Stimulated activated naive CD8-positive, alpha-beta T cell treated with anti-CD3 and anti-CD28 coated beads, Interleukin-15, Interleukin-2, amounts not matched to agents 100 U/mL and 50 U/mL, for 24 hours (primary cell): ENCODE data around the gene MYO1E.
"Not testable (repeated sequence)": the region's sequence is repeated elsewhere in the genome, so short reads cannot be mapped to it uniquely, and the experiment has no call there.

Source experiments
- ATAC-seq: fragments of 150-1000 bp; cut with Tn5 transposase; one replicate; pipeline ENCODE4 v1.10.0; 2021
- DNase-seq: peaks from one replicate; pipeline ENCODE4 v3.0.0; 2021

Gene MYO1E

DNA sequence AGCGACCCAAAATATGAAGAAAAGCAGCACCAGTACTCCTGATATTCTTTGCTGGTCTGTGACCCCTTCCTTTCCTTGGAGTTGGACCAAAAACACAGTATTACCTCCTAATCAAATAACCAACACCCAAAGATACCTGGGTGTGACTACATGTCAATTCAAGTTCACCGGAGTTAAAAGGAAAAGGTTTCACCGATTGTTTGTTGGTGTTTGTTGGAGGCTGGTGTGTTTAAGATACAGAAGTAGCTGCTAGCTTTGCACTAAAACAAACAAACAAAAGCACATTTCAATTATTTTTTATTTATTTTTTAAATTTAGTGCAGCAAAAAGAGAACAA is 81.5 kb downstream of the MYO1E start:
- no peak for ATAC-seq
- DNase-seq = no peak

DNA sequence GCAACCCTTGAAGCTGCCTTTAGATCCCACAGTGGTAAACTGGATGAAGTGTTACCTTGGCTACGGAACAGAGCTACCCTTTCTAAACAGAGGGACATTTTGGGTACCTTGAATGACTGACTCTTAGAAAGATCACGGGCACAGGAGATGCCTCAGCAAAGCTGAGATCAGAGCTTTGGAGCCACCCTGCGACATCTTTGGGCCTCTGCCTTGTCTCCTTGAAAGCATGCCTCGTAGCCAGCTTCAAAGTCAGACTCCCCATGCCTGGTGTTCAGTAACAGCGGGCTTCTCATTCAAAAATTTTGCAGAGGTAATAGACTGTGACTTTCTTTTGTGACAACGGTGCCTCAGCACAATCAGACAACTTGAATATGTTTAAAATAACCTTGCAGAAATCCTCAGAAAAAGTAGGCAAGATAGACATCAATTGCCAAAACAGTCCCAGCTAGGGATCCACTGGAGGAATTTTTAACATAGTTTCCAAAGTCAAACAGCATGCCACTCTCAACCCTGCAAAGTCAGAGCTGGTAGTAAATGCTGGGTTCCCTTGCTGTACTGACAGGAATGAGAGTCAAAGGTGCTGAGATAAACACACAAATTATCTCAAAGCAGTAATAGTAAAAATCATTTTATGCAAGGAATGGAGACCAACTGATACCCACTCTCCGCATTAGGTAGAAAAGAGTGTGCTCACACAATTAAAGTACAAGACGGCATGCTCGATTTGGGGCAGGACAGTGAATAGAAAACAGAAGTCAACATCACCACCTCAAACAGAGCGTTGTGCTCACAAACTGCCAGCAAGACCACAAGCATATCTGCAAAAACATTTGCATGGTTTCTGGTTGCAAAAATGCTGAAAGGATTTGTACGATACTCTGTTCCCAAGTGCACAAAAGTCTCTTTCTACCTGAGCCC is 82.1 kb downstream of the MYO1E start:
- DNase-seq (no peak), ATAC-seq (no peak)

DNA sequence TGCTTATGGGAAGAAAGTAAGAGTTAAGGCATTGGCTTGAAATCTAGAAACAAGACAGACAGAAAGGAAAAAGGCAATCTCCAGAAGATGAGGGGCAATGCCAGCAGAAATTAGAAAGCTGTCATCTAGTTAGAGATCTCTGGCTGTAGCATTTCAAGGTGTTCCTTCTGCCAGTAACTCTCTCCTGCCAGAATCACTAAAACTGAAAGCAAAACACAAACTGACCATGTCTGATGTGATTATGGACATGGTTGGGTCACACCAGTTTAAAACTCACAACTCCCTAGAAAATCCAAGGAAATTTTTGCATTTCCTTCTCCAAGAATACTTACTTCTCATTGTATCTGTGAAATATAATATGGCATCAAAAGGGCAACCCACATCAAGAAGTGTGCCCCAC is 83.1 kb downstream of the MYO1E start:
- DNase-seq (no peak), ATAC-seq (no peak)

DNA sequence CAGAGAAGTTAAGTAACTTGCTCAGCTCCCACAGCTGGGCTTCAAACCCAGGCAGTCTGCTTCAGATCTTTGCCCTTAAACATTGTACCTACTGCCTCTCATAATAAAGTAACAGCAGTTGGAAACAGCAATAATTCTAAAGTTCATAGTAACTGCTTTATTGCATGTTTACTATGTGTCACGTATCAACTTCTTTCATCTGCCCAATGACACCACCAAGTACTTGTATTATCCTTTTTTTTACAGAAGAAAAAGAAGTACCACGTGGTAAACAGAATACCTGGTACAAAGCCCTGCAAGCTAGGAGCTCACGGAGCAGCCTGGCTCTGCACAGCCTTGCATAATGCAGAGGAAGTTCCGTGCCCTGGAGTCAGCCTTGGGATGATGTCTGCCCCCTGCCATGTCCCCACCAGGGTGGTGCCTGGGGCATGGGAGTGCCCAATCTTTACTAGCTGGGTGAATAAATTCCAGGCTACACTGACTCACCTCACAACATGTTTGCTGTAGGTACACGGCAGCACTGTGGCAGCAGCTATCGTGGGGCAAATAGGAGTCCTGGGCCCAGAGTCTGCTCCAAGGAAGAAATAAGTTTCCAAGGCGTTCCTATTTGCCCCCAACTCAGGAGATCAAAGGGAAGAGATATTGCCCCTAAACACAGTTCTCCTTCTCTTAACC is 88.8 kb downstream of the MYO1E start:
- no peak for DNase-seq
- ATAC-seq = no peak

DNA sequence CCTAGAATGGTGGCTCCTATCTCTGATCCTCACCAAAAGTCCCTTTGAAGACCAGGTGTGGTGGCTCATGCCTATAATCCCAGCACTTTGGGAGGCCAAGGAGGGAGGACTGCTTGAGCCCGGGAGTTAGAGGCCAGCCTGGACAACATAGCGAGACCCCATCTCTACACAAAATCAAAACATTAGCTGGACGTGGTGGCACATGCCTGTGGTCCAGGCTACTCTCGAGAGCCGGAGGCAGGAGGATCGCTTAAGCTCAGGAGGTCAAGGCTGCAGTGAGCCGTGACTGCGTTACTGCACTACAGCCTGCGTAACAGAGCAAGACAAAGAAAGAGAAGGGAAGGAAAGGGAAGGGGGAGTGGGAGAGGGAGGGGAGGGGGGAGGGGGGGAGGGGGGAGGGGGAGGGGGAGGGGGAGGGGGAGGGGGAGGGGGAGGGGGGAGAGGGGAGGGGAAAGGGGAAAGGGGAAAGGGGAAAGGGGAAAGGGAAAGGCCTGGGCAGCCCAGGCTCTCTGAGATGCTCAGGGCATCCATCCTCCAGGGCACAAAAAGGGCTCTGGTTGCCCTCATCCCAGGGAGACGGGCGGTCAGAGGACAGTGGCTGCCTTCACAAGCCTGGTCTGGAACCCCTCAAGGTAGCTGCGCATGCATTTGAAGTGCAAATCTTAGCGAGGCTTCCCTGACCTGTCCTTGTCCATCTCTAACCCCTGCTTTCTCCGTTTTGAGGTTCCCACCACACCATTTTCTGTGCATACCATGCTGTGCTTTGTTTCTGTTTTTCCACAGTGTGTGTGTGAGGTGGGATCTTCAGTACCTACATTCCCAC is 89.9 kb downstream of the MYO1E start:
- ATAC-seq (no peak), DNase-seq (no peak)

DNA sequence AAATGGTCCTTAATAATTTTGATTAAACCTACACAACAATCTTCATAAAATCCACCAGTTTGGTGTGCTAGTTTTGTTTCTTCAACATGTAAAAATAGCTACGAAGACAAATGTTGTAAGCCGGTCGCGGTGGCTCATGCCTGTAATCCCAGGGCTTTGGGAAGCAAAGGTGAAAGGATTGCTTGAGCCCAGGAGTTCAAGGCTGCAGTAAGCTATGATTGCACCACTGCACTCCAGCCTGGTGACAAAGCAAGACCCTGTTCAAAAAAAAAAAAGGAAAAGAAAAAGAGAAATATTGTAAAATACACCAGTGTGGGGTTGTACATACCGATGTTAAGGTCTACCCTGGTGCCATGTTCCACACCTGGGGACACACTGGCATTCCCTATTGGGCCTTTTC is 91.0 kb downstream of the MYO1E start:
- DNase-seq (no peak), ATAC-seq (no peak)

DNA sequence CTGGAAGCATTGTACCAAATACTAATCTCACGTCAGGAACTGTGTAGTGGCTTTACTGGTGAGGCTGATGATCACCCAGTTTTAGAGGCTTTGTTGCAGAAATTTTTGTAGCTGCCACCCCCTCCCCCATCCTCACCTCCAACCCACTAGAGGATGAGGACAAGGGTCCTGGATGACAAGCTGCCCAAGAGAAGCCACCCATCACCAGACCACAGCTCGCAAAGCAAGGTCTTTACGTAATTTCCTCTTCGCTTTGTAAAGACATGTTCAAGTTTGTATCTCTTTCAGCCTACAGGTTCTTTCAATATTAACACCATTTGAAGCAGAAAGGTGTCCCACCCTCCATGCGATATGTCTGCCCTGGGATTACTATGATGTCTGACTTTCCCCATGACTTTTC is 91.8 kb downstream of the MYO1E start:
- ATAC-seq (no peak), DNase-seq (no peak)

DNA sequence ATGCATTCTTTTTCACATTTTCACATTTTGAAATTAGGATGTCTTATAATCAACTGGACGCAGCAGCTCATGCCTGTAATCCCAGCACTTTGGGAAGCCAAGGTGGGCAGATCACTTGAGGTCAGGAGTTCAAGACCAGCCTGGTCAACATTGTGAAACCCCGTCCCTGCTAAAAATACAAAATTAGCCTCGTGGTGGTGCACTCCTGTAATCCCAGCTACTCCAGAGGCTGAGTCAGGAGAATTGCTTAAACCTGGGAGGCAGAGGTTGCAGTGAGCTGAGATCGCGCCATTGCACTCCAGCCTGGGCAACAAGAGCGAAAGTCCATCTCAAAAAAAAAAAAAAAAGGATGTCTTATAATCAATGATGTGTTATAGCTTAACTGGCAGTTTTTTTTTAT is 92.4 kb downstream of the MYO1E start:
- not testable (repeated sequence) for ATAC-seq, DNase-seq

DNA sequence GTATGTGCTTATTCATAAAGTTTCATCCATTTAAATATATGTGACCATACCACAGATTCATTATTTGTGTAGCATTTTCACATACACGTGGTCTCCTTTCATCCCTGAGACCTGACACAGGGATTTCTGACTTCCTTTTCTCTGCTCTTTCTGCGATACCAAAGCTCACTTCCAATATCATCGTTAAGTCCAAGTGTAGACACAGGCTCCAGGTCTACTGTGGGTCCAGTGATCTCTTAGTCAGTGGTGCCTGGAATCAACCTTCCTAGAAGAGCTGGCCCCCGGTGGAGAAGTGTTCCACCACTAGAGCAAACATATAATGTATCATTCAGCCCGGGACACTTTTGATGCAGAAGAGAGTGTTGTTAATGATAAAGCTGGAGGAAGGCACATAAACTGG is 93.6 kb downstream of the MYO1E start:
- ATAC-seq (no peak), DNase-seq (no peak)

DNA sequence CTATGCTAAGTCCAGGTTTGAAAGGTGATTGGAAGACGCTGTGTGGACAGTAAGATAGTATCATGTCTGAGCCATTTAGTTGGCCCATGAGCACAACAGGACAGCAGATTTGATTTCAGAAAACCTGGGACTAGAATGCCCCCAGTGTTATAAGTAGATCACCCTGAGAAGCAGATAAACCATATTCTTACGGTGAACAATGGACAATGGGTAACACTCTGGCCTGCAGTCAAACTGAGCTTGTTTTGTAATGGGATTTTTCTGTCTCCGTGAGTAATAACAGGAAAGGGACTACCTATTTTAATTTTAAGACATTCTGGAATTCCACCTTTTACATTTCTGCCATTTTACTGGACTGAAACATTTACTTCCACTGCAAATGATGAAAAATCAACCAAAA is 94.6 kb downstream of the MYO1E start:
- DNase-seq = no peak
- no peak for ATAC-seq

DNA sequence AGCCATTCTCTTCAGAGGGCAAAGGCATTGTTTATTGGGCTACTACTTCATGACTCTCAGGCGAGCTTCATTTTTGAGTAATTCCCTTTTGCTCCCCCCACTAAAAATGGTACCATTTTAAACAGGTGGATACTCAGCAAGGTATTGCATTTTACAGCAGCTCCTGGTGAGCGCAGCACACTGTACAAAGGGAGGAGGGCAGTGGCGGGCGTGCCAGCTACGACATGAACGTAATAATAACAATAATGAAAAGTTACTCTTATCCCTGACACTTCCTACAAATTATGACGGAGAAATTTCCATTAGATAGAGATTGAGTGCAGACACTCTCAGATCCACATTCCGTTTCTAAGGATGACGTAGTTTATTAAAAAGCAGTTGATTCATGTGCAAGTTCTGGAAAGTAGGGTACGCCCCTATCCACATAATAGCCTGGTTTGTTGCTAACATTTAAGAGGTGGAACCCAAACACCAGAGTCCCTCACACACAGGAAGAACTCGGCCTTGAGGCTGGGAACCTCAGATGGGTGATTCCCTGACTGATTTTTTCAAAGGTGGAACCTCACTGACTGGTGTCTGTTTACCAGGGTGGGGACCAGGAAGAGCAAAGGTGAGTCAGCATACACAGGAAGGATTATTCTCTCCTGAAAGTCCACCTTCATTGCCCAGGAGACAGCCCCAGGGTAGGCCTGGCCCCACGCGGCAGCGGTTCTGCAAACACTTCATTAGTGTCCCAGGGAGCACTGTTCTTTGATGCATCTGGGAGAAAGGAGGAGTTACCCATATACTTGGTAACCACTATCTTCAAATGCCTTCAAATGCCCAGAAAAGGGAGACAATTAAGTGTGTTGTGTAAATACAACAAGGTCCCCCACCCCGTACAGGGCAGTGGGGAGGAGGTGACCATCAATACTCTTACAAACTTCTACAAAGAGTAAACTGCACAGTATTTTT is 96.2 kb downstream of the MYO1E start:
- ATAC-seq = no peak
- DNase-seq = no peak

DNA sequence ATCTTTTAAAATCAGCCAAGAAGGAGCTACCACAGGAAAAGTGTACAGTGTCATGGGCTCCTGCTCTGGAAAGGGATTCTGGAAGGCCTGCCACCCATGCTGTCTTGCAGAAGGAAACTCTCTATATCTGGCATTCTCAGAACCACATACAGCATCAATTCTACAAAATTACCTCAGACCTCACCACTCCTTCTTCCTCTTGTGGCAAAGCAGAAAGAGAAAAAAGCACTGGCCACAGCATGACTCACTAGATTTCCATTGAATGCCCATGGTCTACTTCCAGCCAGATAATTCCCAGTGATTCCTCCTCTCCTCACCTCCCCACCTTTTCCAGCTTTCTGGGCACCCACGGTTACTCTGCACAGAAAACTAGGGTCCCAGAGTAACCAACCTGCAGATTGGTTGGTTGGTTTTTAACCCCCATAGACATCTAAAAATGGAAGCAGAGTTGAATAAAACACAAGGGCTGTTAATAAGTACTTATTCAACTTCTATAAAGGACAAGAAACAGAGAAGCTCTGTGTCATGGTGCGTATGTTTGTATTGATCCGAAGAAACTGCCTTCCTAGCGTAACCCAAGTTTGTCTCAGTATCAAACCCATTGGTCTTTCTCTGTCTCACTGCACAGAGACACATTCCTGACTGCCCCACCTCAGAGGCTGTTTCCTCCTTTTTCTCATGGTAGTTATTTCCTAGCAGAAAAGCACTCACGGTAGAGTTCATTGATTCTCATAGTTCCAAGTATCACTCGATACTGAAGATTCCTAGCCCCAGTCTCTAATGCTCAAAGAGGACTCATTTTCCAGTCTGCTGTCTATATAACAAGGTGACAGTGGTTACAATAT is 98.3 kb downstream of the MYO1E start:
- DNase-seq = no peak
- ATAC-seq = peak; percentile 49

DNA sequence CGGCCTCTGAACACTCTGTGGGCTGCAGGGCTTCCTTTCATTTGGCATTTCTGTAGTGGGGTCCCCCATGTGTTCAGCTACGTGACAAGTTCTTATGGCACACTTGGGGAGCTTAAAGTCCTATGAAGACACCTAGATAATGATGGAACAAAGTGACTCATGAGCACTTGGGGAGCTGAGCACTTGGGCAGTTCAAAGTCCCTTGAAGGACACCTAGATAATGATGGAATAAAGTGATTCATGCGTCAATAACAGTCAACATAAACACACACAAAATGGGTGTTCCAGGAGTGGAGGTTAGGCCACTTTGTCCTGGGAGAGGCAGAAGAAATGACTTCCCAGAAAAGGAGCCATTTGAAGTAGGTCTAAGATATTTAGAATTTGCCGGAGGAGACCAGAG is 99.4 kb downstream of the MYO1E start:
- DNase-seq (no peak), ATAC-seq (no peak)

DNA sequence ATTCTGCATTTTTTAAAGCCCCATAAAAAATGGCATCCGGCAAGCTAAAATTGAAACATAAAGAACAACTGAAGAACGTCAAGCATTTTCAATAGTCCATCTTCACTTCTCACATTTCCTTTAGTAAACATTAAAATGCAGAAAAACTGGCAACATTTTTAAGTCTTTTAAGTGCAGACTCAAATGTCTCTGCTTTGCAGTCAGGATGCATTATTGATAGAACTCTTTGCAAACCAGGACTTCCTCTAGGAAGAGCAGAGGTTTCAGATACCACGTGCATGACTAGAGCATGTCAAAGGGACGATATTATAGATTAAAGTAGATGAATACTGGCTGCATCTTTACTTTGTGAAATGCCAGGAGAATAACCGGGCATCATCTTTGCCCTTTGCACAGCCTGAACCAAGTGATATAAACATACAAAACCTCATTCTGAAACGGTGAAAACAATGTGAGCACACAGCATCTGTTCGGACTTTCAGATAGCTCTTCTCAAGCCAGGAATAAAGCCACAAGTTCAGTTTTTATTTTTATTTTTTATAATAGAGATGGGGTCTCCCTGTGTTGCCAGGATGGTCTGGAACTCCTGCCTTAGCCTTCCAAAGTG is 101.0 kb downstream of the MYO1E start:
- DNase-seq (no peak), ATAC-seq (no peak)

DNA sequence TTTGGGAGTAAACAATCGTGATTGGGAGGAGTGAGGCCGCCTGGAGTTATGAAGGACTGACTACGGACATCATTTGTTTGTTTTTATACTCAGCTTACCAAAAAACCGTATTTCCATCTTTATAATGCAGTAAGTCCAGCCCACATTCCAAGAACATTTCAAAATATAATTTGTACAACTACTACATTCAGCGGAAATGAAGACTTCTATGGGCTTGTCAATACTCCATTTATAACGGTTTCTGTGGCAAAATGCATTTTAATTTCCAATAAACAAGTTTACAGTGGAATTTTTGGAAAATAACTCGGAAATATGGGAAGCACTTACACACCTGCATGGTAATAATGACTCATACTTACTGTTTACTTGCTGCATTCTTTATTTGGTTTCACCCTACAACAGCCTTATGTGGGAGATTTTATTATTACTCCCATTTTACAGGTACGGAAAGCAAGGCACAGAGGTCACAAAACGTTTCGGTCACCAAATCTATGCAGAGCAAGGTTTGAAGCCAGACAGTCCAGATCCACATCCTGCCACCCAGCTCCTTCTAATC is 103.7 kb downstream of the MYO1E start:
- no peak for ATAC-seq
- DNase-seq = no peak

DNA sequence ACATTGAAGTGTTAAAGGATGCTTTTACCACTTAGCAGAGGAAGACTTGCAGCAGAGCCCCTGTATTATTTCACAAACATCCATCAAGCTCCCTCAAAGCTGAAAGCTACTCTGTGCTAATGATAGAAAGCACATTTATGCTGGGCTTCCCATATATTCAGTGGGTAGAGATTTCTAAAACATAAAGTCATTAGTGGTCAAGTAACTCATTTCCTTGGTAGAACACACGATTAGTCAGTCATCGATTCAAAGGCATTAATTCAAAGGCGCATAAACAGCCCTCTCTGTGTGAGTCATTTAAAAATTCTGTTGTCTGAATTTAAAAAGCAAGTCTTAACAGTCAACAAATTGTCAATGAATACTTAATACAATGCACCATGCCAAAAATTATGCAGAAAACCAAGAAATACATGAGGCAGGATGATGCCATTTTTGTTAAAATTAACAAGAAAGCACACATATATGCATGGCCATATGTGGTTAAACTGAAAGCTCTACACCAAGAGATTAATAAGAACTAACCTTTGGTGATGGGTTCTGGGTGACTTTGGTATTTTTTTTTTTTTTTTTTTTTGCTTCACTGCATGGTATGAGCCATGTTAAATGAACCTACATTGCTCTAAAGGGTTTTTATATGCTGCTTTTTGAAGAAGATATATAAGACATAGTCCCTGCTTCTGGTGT is 104.4 kb downstream of the MYO1E start:
- ATAC-seq = peak; percentile 75
- DNase-seq = no peak

DNA sequence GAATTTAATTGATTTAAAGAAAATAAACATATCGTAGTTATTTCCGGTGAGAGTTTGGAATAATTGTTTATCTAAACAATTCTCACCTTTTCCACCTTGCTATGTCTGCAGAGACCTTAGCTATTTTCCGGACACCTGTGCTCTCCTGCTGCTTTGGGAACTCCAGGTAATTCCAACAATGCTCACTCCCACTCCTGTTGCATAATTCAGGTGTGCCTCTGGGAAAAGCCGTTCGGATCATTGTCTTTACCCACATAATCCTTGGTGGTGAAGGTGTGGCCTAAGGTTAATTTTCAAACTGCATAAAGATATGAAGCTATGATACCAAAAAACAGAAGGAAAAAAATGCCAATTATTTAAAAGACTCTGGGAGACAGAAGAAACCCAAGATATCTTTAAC is 106.6 kb downstream of the MYO1E start:
- DNase-seq (no peak), ATAC-seq (no peak)

DNA sequence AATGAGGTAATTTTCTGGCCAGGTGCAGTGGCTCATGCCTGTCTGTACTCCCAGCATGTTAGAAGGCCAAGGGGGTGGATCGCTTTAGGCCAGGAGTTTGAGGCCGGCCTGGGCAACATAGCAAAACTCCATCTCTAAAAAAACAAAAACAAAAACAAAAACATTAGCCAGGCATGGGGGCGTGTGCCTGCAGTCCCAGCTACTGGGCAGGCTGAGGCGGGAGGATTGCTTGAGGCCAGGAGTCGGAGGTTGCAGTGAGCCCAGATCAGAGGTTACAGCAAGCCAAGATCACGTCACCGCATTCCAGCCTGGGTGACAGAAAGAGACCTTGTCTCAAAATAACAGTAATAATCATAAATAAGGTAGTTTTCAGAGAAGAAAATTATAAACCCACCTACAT is 110.4 kb downstream of the MYO1E start:
- no peak for DNase-seq
- ATAC-seq = no peak

DNA sequence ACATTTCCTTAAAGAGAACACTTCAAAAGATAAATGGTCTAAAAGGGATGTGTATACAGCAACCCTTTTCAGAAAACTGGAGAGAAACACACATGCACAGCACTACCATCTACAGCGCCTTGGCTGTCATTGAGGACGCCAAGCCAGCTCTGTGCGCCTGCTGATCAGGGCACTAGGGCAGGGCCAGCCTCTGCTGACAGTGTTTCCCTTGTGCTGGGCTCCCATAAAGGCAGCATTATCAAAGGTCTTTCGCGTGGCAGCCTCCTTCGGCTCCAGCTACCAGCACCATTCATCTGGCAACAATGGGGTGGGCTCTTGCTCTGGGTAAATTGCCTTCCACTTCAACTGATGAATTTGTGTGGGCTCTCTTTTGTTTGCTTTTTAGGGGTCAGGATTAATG is 112.6 kb downstream of the MYO1E start:
- no peak for ATAC-seq
- no peak for DNase-seq
